ENCODE measurements around the gene NPHS1. TPM values are rescaled to one million over a fixed set of nuclear protein-coding genes. Genes with fewer than 3 reads are reported as not detected.

Gene NPHS1
- total and polyA plus RNA-seq, 9 of the 15 experiments (the other 6 are each of a cell fraction or from before 2014, with no cell fraction given), result 0.01 to 0.28 (median 0.14) TPM; not detected in 5

GRCh38 chr19:35788205-35788960 is 63.9 kb downstream of the NPHS1 start (continued):
- TF ChIP-seq AFF4 (CRISPR knock-in tag; IDR thresholded peaks at IDR 0.05) (no peak), ZNF384 (IDR thresholded peaks at IDR 0.05; ENCODE audit: low read depth, low read length) (no peak)

DNA sequence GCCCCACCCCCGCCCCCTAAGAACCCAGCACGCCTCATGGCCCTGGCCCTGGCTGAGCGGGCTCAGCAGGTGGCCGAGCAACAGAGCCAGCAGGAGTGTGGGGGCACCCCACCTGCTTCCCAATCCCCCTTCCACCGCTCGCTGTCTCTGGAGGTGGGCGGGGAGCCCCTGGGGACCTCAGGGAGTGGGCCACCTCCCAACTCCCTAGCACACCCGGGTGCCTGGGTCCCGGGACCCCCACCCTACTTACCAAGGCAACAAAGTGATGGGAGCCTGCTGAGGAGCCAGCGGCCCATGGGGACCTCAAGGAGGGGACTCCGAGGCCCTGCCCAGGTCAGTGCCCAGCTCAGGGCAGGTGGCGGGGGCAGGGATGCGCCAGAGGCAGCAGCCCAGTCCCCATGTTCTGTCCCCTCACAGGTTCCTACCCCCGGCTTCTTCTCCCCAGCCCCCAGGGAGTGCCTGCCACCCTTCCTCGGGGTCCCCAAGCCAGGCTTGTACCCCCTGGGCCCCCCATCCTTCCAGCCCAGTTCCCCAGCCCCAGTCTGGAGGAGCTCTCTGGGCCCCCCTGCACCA is 65.0 kb downstream of the NPHS1 start:
- Histone ChIP-seq H3K36me3 (ENCODE audit: control insufficient read depth, insufficient read depth, low read length) (peaks cover 4% of the 10 kb centered on the region; the same call in 1 of the 3 replicates), H3K79me2 (ENCODE audit: control insufficient read depth, insufficient read depth, low read length) (no peaks in the 10 kb centered on the region), H3K27ac (ENCODE audit: extremely low read depth, low read depth, low read length) (no peak overlapping the region), H3K27me3 (ENCODE audit: control insufficient read depth in 2 of 2, insufficient read depth in 2 of 2, low read length in 2 of 2) (no peaks in the 10 kb centered on the region), H2AFZ (ENCODE audit: low read depth, low read length) (no peak overlapping the region), H3K9me3 (replicated peaks; ENCODE audit: control insufficient read depth, insufficient read depth, low read depth, low read length) (no peaks in the 10 kb centered on the region), H3K9me1 (ENCODE audit: control insufficient read depth, insufficient read depth, low read length) (no peaks in the 10 kb centered on the region), H3K4me1 (replicated peaks in 1 of 2; ENCODE audit: control insufficient read depth in 2 of 2, insufficient read depth in 2 of 2, low read length in 2 of 2) (peaks cover 0 to 54% of the 10 kb centered on the region in 2 experiments; a peak in 2 of 5 replicates), H3K4me2 (ENCODE audit: insufficient read depth, low read length) (no peak overlapping the region), H4K20me1 (replicated peaks; ENCODE audit: control insufficient read depth, insufficient read depth, low read length) (no peaks in the 10 kb centered on the region), H3K4me3 (no peak overlapping the region), H3K9ac (ENCODE audit: insufficient read depth in 1 of 2, low read depth in 2 of 2, low read length in 2 of 2) (no peak overlapping the region)
- intact Hi-C loops (cut with micrococcal nuclease) (no loop called here), in situ Hi-C loops (cut with MboI) (no loop called here)
- ChIA-PET CTCF (ENCODE audit: low intra/inter-chr PET ratio) (no interaction called here), POLR2A (no interaction called here)
- no peak for FAIRE-seq
- ATAC-seq, result no peak
- no peak for TF ChIP-seq ZNF324 (CRISPR knock-in tag; IDR thresholded peaks at IDR 0.05)
- TF ChIP-seq, protein P1, sequence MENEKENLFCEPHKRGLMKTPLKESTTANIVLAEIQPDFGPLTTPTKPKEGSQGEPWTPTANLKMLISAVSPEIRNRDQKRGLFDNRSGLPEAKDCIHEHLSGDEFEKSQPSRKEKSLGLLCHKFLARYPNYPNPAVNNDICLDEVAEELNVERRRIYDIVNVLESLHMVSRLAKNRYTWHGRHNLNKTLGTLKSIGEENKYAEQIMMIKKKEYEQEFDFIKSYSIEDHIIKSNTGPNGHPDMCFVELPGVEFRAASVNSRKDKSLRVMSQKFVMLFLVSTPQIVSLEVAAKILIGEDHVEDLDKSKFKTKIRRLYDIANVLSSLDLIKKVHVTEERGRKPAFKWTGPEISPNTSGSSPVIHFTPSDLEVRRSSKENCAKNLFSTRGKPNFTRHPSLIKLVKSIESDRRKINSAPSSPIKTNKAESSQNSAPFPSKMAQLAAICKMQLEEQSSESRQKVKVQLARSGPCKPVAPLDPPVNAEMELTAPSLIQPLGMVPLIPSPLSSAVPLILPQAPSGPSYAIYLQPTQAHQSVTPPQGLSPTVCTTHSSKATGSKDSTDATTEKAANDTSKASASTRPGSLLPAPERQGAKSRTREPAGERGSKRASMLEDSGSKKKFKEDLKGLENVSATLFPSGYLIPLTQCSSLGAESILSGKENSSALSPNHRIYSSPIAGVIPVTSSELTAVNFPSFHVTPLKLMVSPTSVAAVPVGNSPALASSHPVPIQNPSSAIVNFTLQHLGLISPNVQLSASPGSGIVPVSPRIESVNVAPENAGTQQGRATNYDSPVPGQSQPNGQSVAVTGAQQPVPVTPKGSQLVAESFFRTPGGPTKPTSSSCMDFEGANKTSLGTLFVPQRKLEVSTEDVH (IDR thresholded peaks at IDR 0.05; ENCODE audit: low read depth, partially characterized antibody), result no peak
- no TSS peak for BruUV-seq (replicated peaks)
- 75% methylated on average over 11 of the region's 15 CpGs for WGBS (ENCODE audit: insufficient coverage, low coverage, missing lambda C conversion rate)
- no peak for DNase-seq (ENCODE audit: extremely low read depth in 1 of 4, low spot score in 3 of 4)

All from K562 (cell line).